ENCODE results near the gene PSMA6. TPM values are rescaled to one million over a fixed set of nuclear protein-coding genes. Genes with fewer than 3 reads are reported as not detected.

PSMA6 gene
- total RNA-seq, 1 donor from 2014 or later, result 230 TPM

- Histone ChIP-seq H3K9ac (ENCODE audit: low read depth in 1 of 3, low read length in 3 of 3) (no peak overlapping the region), H3K27ac (ENCODE audit: low read depth, low read length) (peak overlapping the region; percentile 45)
Observed at GRCh38 chr14:35339761-35340406, 47.7 kb downstream of the PSMA6 start.

GRCh38 chr14:35340616-35341453, 48.7 kb downstream of the PSMA6 start:
- Histone ChIP-seq H3K4me1 (ENCODE audit: control insufficient read depth in 3 of 3, insufficient read depth in 3 of 3, low read length in 3 of 3) (peaks cover 47 to 58% (median 52%) of the 10 kb centered on the region in 3 donors), H3K9ac (ENCODE audit: low read depth in 1 of 3, low read length in 3 of 3) (peak overlapping the region in 1 of 3 donors; percentile 45), H3K36me3 (ENCODE audit: control insufficient read depth in 3 of 3, insufficient read depth in 3 of 3, low read length in 3 of 3) (no peaks in the 10 kb centered on the region), H3K9me3 (ENCODE audit: control insufficient read depth in 3 of 3, low read length in 3 of 3) (no peaks in the 10 kb centered on the region), H3K27me3 (ENCODE audit: control insufficient read depth in 3 of 3, insufficient read depth in 3 of 3, low read length in 3 of 3) (no peaks in the 10 kb centered on the region), H3K4me3 (ENCODE audit: low read length in 3 of 3) (peak overlapping the region in 2 of 3 donors; percentile 62 to 72), H3K27ac (ENCODE audit: low read depth, low read length) (peak overlapping the region; percentile 96)

More at GRCh38 chr14:35339761-35340406, 47.7 kb downstream of the PSMA6 start:
- no peaks in the 10 kb centered on the region for H3K27me3 ChIP-seq (ENCODE audit: control insufficient read depth in 3 of 3, insufficient read depth in 3 of 3, low read length in 3 of 3)
- no peak overlapping the region for H3K4me3 ChIP-seq (ENCODE audit: low read length in 3 of 3)
- no peaks in the 10 kb centered on the region for H3K9me3 ChIP-seq (ENCODE audit: control insufficient read depth in 3 of 3, low read length in 3 of 3)
- H3K36me3 ChIP-seq (ENCODE audit: control insufficient read depth in 3 of 3, insufficient read depth in 3 of 3, low read length in 3 of 3), result no peaks in the 10 kb centered on the region
- peaks cover 54 to 66% (median 58%) of the 10 kb centered on the region in 3 donors for H3K4me1 ChIP-seq (ENCODE audit: control insufficient read depth in 3 of 3, insufficient read depth in 3 of 3, low read length in 3 of 3)

- H3K27me3 ChIP-seq (ENCODE audit: control insufficient read depth in 3 of 3, insufficient read depth in 3 of 3, low read length in 3 of 3), result no peaks in the 10 kb centered on the region
- peak overlapping the region; percentile 62 to 72 (median 68) for H3K4me3 ChIP-seq (ENCODE audit: low read length in 3 of 3)
- no peaks in the 10 kb centered on the region for H3K36me3 ChIP-seq (ENCODE audit: control insufficient read depth in 3 of 3, insufficient read depth in 3 of 3, low read length in 3 of 3)
- H3K9me3 ChIP-seq (ENCODE audit: control insufficient read depth in 3 of 3, low read length in 3 of 3), result no peaks in the 10 kb centered on the region
- peaks cover 42 to 53% (median 47%) of the 10 kb centered on the region in 3 donors for H3K4me1 ChIP-seq (ENCODE audit: control insufficient read depth in 3 of 3, insufficient read depth in 3 of 3, low read length in 3 of 3)
- H3K9ac ChIP-seq (ENCODE audit: low read depth in 1 of 3, low read length in 3 of 3), result peak overlapping the region in 2 of 3 donors; percentile 76 to 85
- peak overlapping the region; percentile 96 for H3K27ac ChIP-seq (ENCODE audit: low read depth, low read length)
Observed at GRCh38 chr14:35341454-35341750, 49.2 kb downstream of the PSMA6 start.

GRCh38 chr14:35341751-35342488, 49.7 kb downstream of the PSMA6 start:
- peaks cover 36 to 48% (median 42%) of the 10 kb centered on the region in 3 donors for H3K4me1 ChIP-seq (ENCODE audit: control insufficient read depth in 3 of 3, insufficient read depth in 3 of 3, low read length in 3 of 3)
- no peaks in the 10 kb centered on the region for H3K36me3 ChIP-seq (ENCODE audit: control insufficient read depth in 3 of 3, insufficient read depth in 3 of 3, low read length in 3 of 3)
- H3K9me3 ChIP-seq (ENCODE audit: control insufficient read depth in 3 of 3, low read length in 3 of 3), result no peaks in the 10 kb centered on the region
- no peaks in the 10 kb centered on the region for H3K27me3 ChIP-seq (ENCODE audit: control insufficient read depth in 3 of 3, insufficient read depth in 3 of 3, low read length in 3 of 3)
- H3K27ac ChIP-seq (ENCODE audit: low read depth, low read length), result peak overlapping the region; percentile 96
- peak overlapping the region; percentile 62 to 72 (median 68) for H3K4me3 ChIP-seq (ENCODE audit: low read length in 3 of 3)
- H3K9ac ChIP-seq (ENCODE audit: low read depth in 1 of 3, low read length in 3 of 3), result peak overlapping the region; percentile 74 to 85 (median 76)

- H3K4me1 ChIP-seq (ENCODE audit: control insufficient read depth in 3 of 3, insufficient read depth in 3 of 3, low read length in 3 of 3), result peaks cover 30 to 41% (median 35%) of the 10 kb centered on the region in 3 donors
Observed at GRCh38 chr14:35342489-35343010, 50.4 kb downstream of the PSMA6 start.

GRCh38 chr14:35343702-35344101, 51.5 kb downstream of the PSMA6 start:
- Histone ChIP-seq H3K27me3 (ENCODE audit: control insufficient read depth in 3 of 3, insufficient read depth in 3 of 3, low read length in 3 of 3) (no peaks in the 10 kb centered on the region), H3K9me3 (ENCODE audit: control insufficient read depth in 3 of 3, low read length in 3 of 3) (no peaks in the 10 kb centered on the region), H3K9ac (ENCODE audit: low read depth in 1 of 3, low read length in 3 of 3) (no peak overlapping the region), H3K36me3 (ENCODE audit: control insufficient read depth in 3 of 3, insufficient read depth in 3 of 3, low read length in 3 of 3) (no peaks in the 10 kb centered on the region), H3K27ac (ENCODE audit: low read depth, low read length) (no peak overlapping the region), H3K4me3 (ENCODE audit: low read length in 3 of 3) (no peak overlapping the region), H3K4me1 (ENCODE audit: control insufficient read depth in 3 of 3, insufficient read depth in 3 of 3, low read length in 3 of 3) (peaks cover 26 to 36% (median 32%) of the 10 kb centered on the region in 3 donors)

More at GRCh38 chr14:35342489-35343010, 50.4 kb downstream of the PSMA6 start:
- H3K27me3 ChIP-seq (ENCODE audit: control insufficient read depth in 3 of 3, insufficient read depth in 3 of 3, low read length in 3 of 3), result no peaks in the 10 kb centered on the region
- no peaks in the 10 kb centered on the region for H3K36me3 ChIP-seq (ENCODE audit: control insufficient read depth in 3 of 3, insufficient read depth in 3 of 3, low read length in 3 of 3)
- H3K9ac ChIP-seq (ENCODE audit: low read depth in 1 of 3, low read length in 3 of 3), result peak overlapping the region; percentile 74 to 85 (median 76)
- H3K4me3 ChIP-seq (ENCODE audit: low read length in 3 of 3), result peak overlapping the region; percentile 62 to 72 (median 68)
- peak overlapping the region; percentile 96 for H3K27ac ChIP-seq (ENCODE audit: low read depth, low read length)
- no peaks in the 10 kb centered on the region for H3K9me3 ChIP-seq (ENCODE audit: control insufficient read depth in 3 of 3, low read length in 3 of 3)

- Histone ChIP-seq H3K27ac (ENCODE audit: low read depth, low read length) (no peak overlapping the region), H3K4me1 (ENCODE audit: control insufficient read depth in 3 of 3, insufficient read depth in 3 of 3, low read length in 3 of 3) (peaks cover 26 to 33% (median 32%) of the 10 kb centered on the region in 3 donors)
Observed at GRCh38 chr14:35344107-35344807, 52.1 kb downstream of the PSMA6 start.

GRCh38 chr14:35346738-35347322, 54.6 kb downstream of the PSMA6 start:
- no peaks in the 10 kb centered on the region for H3K27me3 ChIP-seq (ENCODE audit: control insufficient read depth in 3 of 3, insufficient read depth in 3 of 3, low read length in 3 of 3)
- no peak overlapping the region for H3K27ac ChIP-seq (ENCODE audit: low read depth, low read length)
- H3K9ac ChIP-seq (ENCODE audit: low read depth in 1 of 3, low read length in 3 of 3), result no peak overlapping the region
- H3K36me3 ChIP-seq (ENCODE audit: control insufficient read depth in 3 of 3, insufficient read depth in 3 of 3, low read length in 3 of 3), result no peaks in the 10 kb centered on the region
- H3K4me1 ChIP-seq (ENCODE audit: control insufficient read depth in 3 of 3, insufficient read depth in 3 of 3, low read length in 3 of 3), result peaks cover 15 to 17% (median 16%) of the 10 kb centered on the region in 3 donors
- no peaks in the 10 kb centered on the region for H3K9me3 ChIP-seq (ENCODE audit: control insufficient read depth in 3 of 3, low read length in 3 of 3)
- no peak overlapping the region for H3K4me3 ChIP-seq (ENCODE audit: low read length in 3 of 3)

More at GRCh38 chr14:35344107-35344807, 52.1 kb downstream of the PSMA6 start:
- Histone ChIP-seq H3K9ac (ENCODE audit: low read depth in 1 of 3, low read length in 3 of 3) (no peak overlapping the region), H3K27me3 (ENCODE audit: control insufficient read depth in 3 of 3, insufficient read depth in 3 of 3, low read length in 3 of 3) (no peaks in the 10 kb centered on the region), H3K4me3 (ENCODE audit: low read length in 3 of 3) (no peak overlapping the region), H3K9me3 (ENCODE audit: control insufficient read depth in 3 of 3, low read length in 3 of 3) (no peaks in the 10 kb centered on the region), H3K36me3 (ENCODE audit: control insufficient read depth in 3 of 3, insufficient read depth in 3 of 3, low read length in 3 of 3) (no peaks in the 10 kb centered on the region)

Data from skeletal muscle tissue (tissue), 4 donors.